CD4-positive, alpha-beta T cell treated with Interleukin-15 for 1 hour (primary cell): Measurements from ENCODE around the gene OTX1.

ENCODE experiments used
- DNase-seq: peaks from one replicate; pipeline ENCODE4 v3.0.0-alpha.2; 2020

The OTX1 gene

GRCh38 chr2:63047321-63048279 is 3.0 kb upstream of the OTX1 start:
- DNase-seq = no peak

- DNase-seq = no peak
Measured at GRCh38 chr2:63048367-63049171, 2.1 kb upstream of the OTX1 start.

GRCh38 chr2:63049211-63049969 is 1.2 kb upstream of the OTX1 start:
- DNase-seq = no peak

- DNase-seq = no peak
Measured at GRCh38 chr2:63049970-63050333, 678 bp upstream of the OTX1 start.

- no peak for DNase-seq
Measured at GRCh38 chr2:63051042-63051794, 588 bp downstream of the OTX1 start.

- no peak for DNase-seq
Measured at GRCh38 chr2:63051795-63052333, 1.2 kb downstream of the OTX1 start.

- DNase-seq = no peak
Measured at GRCh38 chr2:63052411-63053080, 1.9 kb downstream of the OTX1 start.

- DNase-seq = no peak
Measured at GRCh38 chr2:63053081-63053888, 2.7 kb downstream of the OTX1 start.

- DNase-seq = no peak
Measured at GRCh38 chr2:63053889-63054602, 3.4 kb downstream of the OTX1 start.

- DNase-seq = no peak
Measured at GRCh38 chr2:63054841-63055225, 4.2 kb downstream of the OTX1 start.

GRCh38 chr2:63055226-63056106 is 4.8 kb downstream of the OTX1 start:
- no peak for DNase-seq

- no peak for DNase-seq
Measured at GRCh38 chr2:63056107-63057050, 5.7 kb downstream of the OTX1 start.

GRCh38 chr2:63057249-63058143 is 6.9 kb downstream of the OTX1 start:
- no peak for DNase-seq

- no peak for DNase-seq
Measured at GRCh38 chr2:63058144-63058920, 7.7 kb downstream of the OTX1 start.

GRCh38 chr2:63058921-63059792 is 8.5 kb downstream of the OTX1 start:
- DNase-seq = no peak
